Memory B cell (primary cell): ENCODE results near the gene CNGA3.
"Not testable (repeated sequence)": the region's sequence is repeated elsewhere in the genome, so short reads cannot be mapped to it uniquely, and the experiment has no call there.

ENCODE experiments used
- ATAC-seq: fragments of 150-1000 bp; cut with Tn5 transposase; 2 replicates; pipeline ENCODE4 v1.10.0; 2021; ENCODE audit warnings: low read depth, mild to moderate bottlenecking, moderate library complexity
- DNase-seq, 2 donors: peaks; one replicate each; pipeline ENCODE4 v3.0.0; 2022; ENCODE audit warnings: low spot score in 2 of 2
- H3K27ac Mint-ChIP-seq: one replicate; pipeline ENCODE4 v1.8.0; 2022; ENCODE audit warnings: mild to moderate bottlenecking, moderate library complexity, mixed read lengths
- H3K27me3 Mint-ChIP-seq: one replicate; pipeline ENCODE4 v1.8.0; 2022; ENCODE audit warnings: mixed read lengths
- H3K36me3 Mint-ChIP-seq: one replicate; pipeline ENCODE4 v1.8.0; 2022; ENCODE audit warnings: mild to moderate bottlenecking, mixed read lengths
- H3K4me1 Mint-ChIP-seq: one replicate; pipeline ENCODE4 v1.8.0; 2022; ENCODE audit warnings: mixed read lengths
- H3K4me3 Mint-ChIP-seq: one replicate; pipeline ENCODE4 v1.8.0; 2022; ENCODE audit warnings: mild to moderate bottlenecking, moderate library complexity, mixed read lengths
- H3K9me3 Mint-ChIP-seq: one replicate; pipeline ENCODE4 v1.8.0; 2022; ENCODE audit warnings: mixed read lengths

CNGA3 gene

DNA sequence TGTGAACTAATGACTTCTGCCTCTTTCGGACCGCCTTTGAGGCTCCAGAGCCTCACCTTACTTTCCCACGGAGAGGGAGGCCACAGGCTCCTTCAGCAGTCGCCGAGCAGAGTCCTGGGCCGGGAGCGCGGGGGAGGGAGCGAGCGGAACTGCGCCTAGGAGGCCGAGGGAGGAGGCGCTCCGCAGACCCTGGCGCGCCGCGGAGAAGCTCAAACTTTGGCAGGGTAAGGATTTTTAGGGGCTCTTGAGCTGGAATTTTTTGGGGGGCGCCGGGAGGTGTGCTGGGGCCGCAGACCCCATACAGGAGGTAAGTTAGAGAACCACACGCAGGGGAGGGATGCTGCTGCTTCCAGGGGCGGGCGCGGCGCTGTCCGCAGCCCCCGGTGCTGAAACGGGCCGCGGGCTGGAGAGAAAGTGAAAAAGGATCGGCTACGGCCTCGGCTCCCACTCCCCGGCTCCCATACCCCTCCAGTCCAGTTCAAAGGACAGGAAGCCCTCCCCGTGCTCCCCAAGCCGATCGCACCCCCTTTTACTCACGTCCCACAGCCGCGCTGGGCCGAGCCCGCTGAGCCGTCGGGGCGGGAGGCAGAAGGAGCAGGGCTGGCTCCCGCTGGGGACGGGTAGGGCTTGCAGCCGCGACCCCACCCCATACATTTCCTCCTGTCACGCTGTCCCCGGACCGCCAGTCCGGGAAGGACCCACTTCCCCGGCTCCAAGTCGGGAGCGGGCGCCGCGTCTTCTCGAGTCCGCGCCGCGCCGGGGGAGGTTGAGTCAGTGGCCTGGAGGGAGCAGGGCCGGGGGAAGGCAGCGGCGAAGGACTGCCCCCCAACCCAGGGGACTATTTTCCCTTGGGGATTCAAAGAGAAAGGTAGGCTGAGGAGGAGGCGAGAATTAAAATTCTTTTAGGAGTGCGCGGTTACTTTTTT, at the start of gene CNGA3:
Gene CNGA3 (plus strand): TSS at position 146 of the 926 bp plus-strand sequence. CDS start 23,520 bp downstream, outside the sequence.
- Mint-ChIP-seq H3K4me1 (peaks cover 14% of the 10 kb centered on the region), H3K27ac (no peak within 1 kb of the TSS), H3K4me3 (peak within 1 kb of the TSS; percentile 49), H3K9me3 (peaks cover 1% of the 10 kb centered on the region), H3K36me3 (no peaks in the 10 kb centered on the region), H3K27me3 (peaks cover 38% of the 10 kb centered on the region)
- no peak for ATAC-seq
- DNase-seq = peak; percentile 18 to 45

DNA sequence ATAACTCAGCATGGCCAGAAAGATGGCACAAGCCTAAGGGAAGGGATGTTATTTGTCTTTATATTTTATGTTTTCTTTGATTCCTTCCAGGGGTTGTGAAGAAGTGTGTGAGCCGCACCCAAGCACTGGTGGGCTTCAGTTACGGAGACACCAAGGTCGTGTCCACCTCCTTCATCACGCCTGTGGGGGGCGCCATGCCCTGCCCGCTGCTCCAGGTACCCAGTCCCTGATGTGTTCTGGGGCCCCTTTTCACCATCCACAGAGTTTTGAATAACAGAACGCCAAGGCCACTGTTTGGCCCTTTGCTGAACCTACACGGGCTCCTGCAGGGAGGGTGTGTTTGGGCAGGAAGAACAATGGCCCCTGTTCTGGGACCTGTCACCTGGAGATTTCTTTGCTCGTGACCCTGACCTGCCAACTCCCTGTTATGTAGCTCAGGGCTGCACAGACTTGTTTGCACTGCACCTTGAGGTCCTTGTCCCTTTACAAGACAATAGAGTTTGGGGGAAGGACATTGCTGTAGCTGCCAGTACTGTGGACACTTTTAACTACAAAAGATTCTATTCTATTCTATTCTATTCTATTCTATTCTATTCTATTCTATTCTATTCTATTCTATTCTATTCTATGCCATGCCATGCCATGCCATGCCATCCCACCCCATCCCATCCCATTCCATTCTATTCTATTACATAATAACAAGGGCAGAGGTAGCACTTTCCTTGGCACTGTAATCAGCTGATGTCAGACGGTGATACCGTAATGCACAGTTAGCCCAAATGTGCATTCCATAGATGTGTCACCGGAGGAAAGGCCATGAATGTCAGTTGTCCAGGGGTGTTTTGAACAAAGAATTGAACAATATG, 48.2 kb upstream of the CNGA3 start:
- ATAC-seq (no peak), DNase-seq (no peak)
- no peaks in the 10 kb centered on the region for H3K9me3 Mint-ChIP-seq
- H3K4me3 Mint-ChIP-seq = no peak overlapping the region
- no peaks in the 10 kb centered on the region for H3K4me1 Mint-ChIP-seq
- H3K36me3 Mint-ChIP-seq = no peaks in the 10 kb centered on the region
- peaks cover 11% of the 10 kb centered on the region for H3K27me3 Mint-ChIP-seq
- H3K27ac Mint-ChIP-seq = no peak overlapping the region

- no peak overlapping the region for H3K4me3 Mint-ChIP-seq
- no peak overlapping the region for H3K27ac Mint-ChIP-seq
- no peak for DNase-seq
- no peak for ATAC-seq
- peaks cover 12% of the 10 kb centered on the region for H3K27me3 Mint-ChIP-seq
- no peaks in the 10 kb centered on the region for H3K9me3 Mint-ChIP-seq
- no peaks in the 10 kb centered on the region for H3K36me3 Mint-ChIP-seq
- H3K4me1 Mint-ChIP-seq = no peaks in the 10 kb centered on the region
Observed at GRCh38 chr2:98298683-98299164, 47.5 kb upstream of the CNGA3 start.

- no peak overlapping the region for H3K4me3 Mint-ChIP-seq
- no peaks in the 10 kb centered on the region for H3K9me3 Mint-ChIP-seq
- ATAC-seq (no peak), DNase-seq (no peak)
- H3K27ac Mint-ChIP-seq = no peak overlapping the region
- peaks cover 12% of the 10 kb centered on the region for H3K27me3 Mint-ChIP-seq
- no peaks in the 10 kb centered on the region for H3K4me1 Mint-ChIP-seq
- no peaks in the 10 kb centered on the region for H3K36me3 Mint-ChIP-seq
Observed at GRCh38 chr2:98299211-98299905, 46.9 kb upstream of the CNGA3 start.

GRCh38 chr2:98300141-98300874, 45.9 kb upstream of the CNGA3 start:
- H3K27ac Mint-ChIP-seq = no peak overlapping the region
- ATAC-seq = no peak
- no peak for DNase-seq
- no peaks in the 10 kb centered on the region for H3K9me3 Mint-ChIP-seq
- no peaks in the 10 kb centered on the region for H3K36me3 Mint-ChIP-seq
- no peaks in the 10 kb centered on the region for H3K4me1 Mint-ChIP-seq
- H3K27me3 Mint-ChIP-seq = peaks cover 16% of the 10 kb centered on the region
- H3K4me3 Mint-ChIP-seq = no peak overlapping the region

GRCh38 chr2:98301469-98301868, 44.8 kb upstream of the CNGA3 start:
- DNase-seq (no peak), ATAC-seq (no peak)
- Mint-ChIP-seq H3K4me1 (peaks cover 4% of the 10 kb centered on the region), H3K9me3 (no peaks in the 10 kb centered on the region), H3K27ac (no peak overlapping the region), H3K27me3 (peaks cover 20% of the 10 kb centered on the region), H3K4me3 (no peak overlapping the region), H3K36me3 (no peaks in the 10 kb centered on the region)

- H3K4me1 Mint-ChIP-seq, H3K36me3 Mint-ChIP-seq, H3K9me3 Mint-ChIP-seq, ATAC-seq, DNase-seq, H3K27ac Mint-ChIP-seq, H3K4me3 Mint-ChIP-seq: not testable (repeated sequence)
- H3K27me3 Mint-ChIP-seq = peaks cover 20% of the 10 kb centered on the region
Observed at GRCh38 chr2:98307131-98307696, 39.0 kb upstream of the CNGA3 start.

- ATAC-seq (no peak), DNase-seq (no peak)
- Mint-ChIP-seq H3K27ac (no peak overlapping the region), H3K4me1 (peaks cover 4% of the 10 kb centered on the region), H3K9me3 (no peaks in the 10 kb centered on the region), H3K36me3 (no peaks in the 10 kb centered on the region), H3K4me3 (no peak overlapping the region), H3K27me3 (peaks cover 17% of the 10 kb centered on the region)
Observed at GRCh38 chr2:98308068-98308467, 38.2 kb upstream of the CNGA3 start.

GRCh38 chr2:98308532-98308931, 37.7 kb upstream of the CNGA3 start:
- Mint-ChIP-seq H3K27ac (no peak overlapping the region), H3K4me3 (no peak overlapping the region), H3K36me3 (no peaks in the 10 kb centered on the region), H3K9me3 (no peaks in the 10 kb centered on the region), H3K27me3 (peaks cover 18% of the 10 kb centered on the region), H3K4me1 (peaks cover 4% of the 10 kb centered on the region)
- no peak for ATAC-seq
- no peak for DNase-seq

DNA sequence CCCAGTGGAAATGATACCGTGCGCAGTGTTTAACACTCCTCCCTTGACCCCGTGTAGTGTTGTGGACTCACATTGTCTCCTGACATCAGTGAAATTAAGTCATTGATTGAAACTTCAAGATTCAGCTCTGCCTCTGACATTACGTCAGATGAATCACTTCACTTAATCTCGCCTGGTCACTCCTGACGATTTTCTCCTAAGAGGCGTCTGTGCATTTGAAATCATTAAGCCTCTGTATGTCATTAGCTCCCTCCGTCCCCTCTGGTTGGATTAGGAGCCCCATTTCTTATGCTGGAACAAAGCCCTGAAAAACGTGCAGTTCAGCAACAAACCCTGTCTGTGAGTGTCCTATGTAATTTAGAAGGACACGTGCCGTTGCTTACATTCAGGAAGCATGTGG, 36.7 kb upstream of the CNGA3 start:
- H3K4me1 Mint-ChIP-seq = peaks cover 4% of the 10 kb centered on the region
- no peak overlapping the region for H3K4me3 Mint-ChIP-seq
- no peaks in the 10 kb centered on the region for H3K36me3 Mint-ChIP-seq
- no peak overlapping the region for H3K27ac Mint-ChIP-seq
- ATAC-seq = no peak
- H3K9me3 Mint-ChIP-seq = no peaks in the 10 kb centered on the region
- DNase-seq = no peak
- peaks cover 20% of the 10 kb centered on the region for H3K27me3 Mint-ChIP-seq

DNA sequence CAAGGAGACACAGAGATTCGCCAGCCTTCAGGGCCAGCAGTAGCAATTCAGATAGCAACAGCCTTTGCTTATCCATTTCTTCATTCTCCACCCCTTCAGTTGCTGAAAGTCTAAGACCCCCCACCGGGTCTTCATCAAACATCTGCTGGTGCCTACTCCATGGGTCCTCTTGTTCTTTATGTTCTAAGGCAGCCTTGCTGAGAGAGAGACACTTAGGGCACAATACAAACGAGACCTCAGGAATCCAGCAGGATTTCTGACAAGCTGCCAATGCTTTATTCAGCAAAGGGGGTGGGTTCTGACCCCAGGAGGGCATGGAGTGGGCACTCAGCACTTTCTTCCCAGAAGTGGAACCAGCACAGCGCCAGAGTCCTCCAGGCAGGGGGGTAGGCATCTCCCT, 36.2 kb upstream of the CNGA3 start:
- Mint-ChIP-seq H3K27ac (no peak overlapping the region), H3K9me3 (no peaks in the 10 kb centered on the region), H3K27me3 (peaks cover 15% of the 10 kb centered on the region), H3K4me3 (no peak overlapping the region), H3K4me1 (peaks cover 4% of the 10 kb centered on the region), H3K36me3 (no peaks in the 10 kb centered on the region)
- ATAC-seq (no peak), DNase-seq (no peak)

DNA sequence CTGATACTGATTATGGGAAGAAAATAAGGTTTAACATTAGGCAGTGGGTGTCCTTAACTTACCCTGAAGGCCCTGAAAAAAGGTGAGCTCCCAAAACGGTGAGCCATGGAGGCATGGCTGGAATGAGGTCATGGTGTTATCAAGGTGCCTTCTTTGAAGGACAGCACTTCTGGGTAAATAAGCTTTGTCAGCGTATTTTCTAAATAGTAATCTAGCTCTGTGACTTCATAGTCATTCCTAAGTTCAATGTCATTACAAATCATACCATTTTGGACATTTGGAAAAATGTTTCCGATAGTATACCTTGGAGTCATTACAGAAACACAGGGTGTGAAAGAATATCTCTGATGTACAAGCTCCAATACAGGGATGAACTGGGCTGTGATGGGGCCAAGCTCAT, 35.2 kb upstream of the CNGA3 start:
- Mint-ChIP-seq H3K4me3 (no peak overlapping the region), H3K27ac (no peak overlapping the region), H3K27me3 (peaks cover 11% of the 10 kb centered on the region), H3K36me3 (no peaks in the 10 kb centered on the region), H3K9me3 (no peaks in the 10 kb centered on the region), H3K4me1 (no peaks in the 10 kb centered on the region)
- ATAC-seq (no peak), DNase-seq (no peak)
